WTC11 (cell line): ENCODE data around the gene DAB1. TPM values are rescaled to one million over a fixed set of nuclear protein-coding genes. Genes with fewer than 3 reads are reported as not detected.

ENCODE experiments used
- ATAC-seq: fragments of 200-7000 bp; cut with Tn5 transposase; 2 replicates; pipeline ENCODE4 v1.10.0; 2021; ENCODE audit warnings: mild to moderate bottlenecking, moderate library complexity
- CTCF ChIA-PET: fragments of 300-600 bp; sonication (Branson Sonifier 250); formaldehyde crosslinking; loops from one replicate; lab custom pipeline; 2021; ENCODE audit warnings: antibody characterized with exemption; lab: Charles Lee
- POLR2A ChIA-PET: fragments of 350-600 bp; sonication (Branson Sonifier 250); formaldehyde crosslinking; loops from one replicate; lab custom pipeline; 2021; ENCODE audit warnings: antibody characterized with exemption; lab: Charles Lee
- DNase-seq: peaks from one replicate; pipeline ENCODE4 v3.0.0; 2021; ENCODE audit warnings: low spot score
- H3K27ac Mint-ChIP-seq: 2 replicates; pipeline ENCODE4 v1.8.0; 2021; ENCODE audit warnings: mixed read lengths
- H3K27me3 Mint-ChIP-seq: 2 replicates; pipeline ENCODE4 v1.8.0; 2021; ENCODE audit warnings: low read depth, mild to moderate bottlenecking, moderate library complexity, mixed read lengths
- H3K36me3 Mint-ChIP-seq: 2 replicates; pipeline ENCODE4 v1.8.0; 2021; ENCODE audit warnings: mixed read lengths
- H3K4me1 Mint-ChIP-seq: 2 replicates; pipeline ENCODE4 v1.8.0; 2022; ENCODE audit warnings: mixed read lengths
- H3K4me3 Mint-ChIP-seq: 2 replicates; pipeline ENCODE4 v1.8.0; 2021; ENCODE audit warnings: mild to moderate bottlenecking, moderate library complexity, mixed read lengths
- H3K9me3 Mint-ChIP-seq: 2 replicates; pipeline ENCODE4 v1.8.0; 2021; ENCODE audit warnings: mixed read lengths
- ATF3 ChIP-seq: sonication (generic); formaldehyde crosslinking; conservative IDR thresholded peaks from 2 replicates; pipeline ENCODE4 v1.8.1; 2022; ENCODE audit warnings: mild to moderate bottlenecking, missing genetic modification reagents
- ATF6 ChIP-seq: sonication (generic); formaldehyde crosslinking; IDR thresholded peaks from 2 replicates; pipeline ENCODE4 v1.8.1; 2023; ENCODE audit warnings: mild to moderate bottlenecking, missing genetic modification reagents
- CDX4 ChIP-seq: fragments of 250-450 bp; sonication (Bioruptor Pico); IDR thresholded peaks from 2 replicates; pipeline ENCODE4 v1.9.0; 2021; ENCODE audit warnings: moderate library complexity, mild to moderate bottlenecking, inconsistent platforms, borderline replicate concordance
- CREB1 ChIP-seq: sonication (generic); formaldehyde crosslinking; IDR thresholded peaks from 2 replicates; pipeline ENCODE4 v1.8.0; 2023; ENCODE audit warnings: mild to moderate bottlenecking, missing genetic modification reagents
- FOXP1 ChIP-seq: sonication (generic); formaldehyde crosslinking; IDR thresholded peaks from 2 replicates; pipeline ENCODE4 v1.8.0; 2022; ENCODE audit warnings: missing genetic modification reagents, mild to moderate bottlenecking, moderate library complexity, borderline replicate concordance
- GRHL2 ChIP-seq: fragments of 250-450 bp; sonication (Bioruptor Pico); IDR thresholded peaks from 2 replicates; pipeline ENCODE4 v1.8.0; 2022; ENCODE audit warnings: mild to moderate bottlenecking, moderate library complexity; ENCODE audit not compliant: insufficient replicate concordance, severe bottlenecking
- IRF2 ChIP-seq: sonication (generic); formaldehyde crosslinking; IDR thresholded peaks from 2 replicates; pipeline ENCODE4 v1.8.0; 2022; ENCODE audit warnings: low read depth, missing genetic modification reagents, borderline replicate concordance
- MYBL2 ChIP-seq: sonication (generic); formaldehyde crosslinking; IDR thresholded peaks from 2 replicates; pipeline ENCODE4 v1.8.1; 2023; ENCODE audit warnings: mild to moderate bottlenecking, moderate library complexity, missing genetic modification reagents
- PRDM15 ChIP-seq: sonication (generic); formaldehyde crosslinking; IDR thresholded peaks from 2 replicates; pipeline ENCODE4 v1.8.0; 2022; ENCODE audit warnings: missing genetic modification reagents
- RORB ChIP-seq: fragments of 250-450 bp; sonication (Bioruptor Pico); IDR thresholded peaks from 2 replicates; pipeline ENCODE4 v1.9.0; 2021; ENCODE audit warnings: mild to moderate bottlenecking
- TP53 ChIP-seq: sonication (generic); formaldehyde crosslinking; IDR thresholded peaks from 2 replicates; pipeline ENCODE4 v1.8.1; 2023; ENCODE audit warnings: mild to moderate bottlenecking, missing genetic modification reagents
- ZNF396 ChIP-seq: fragments of 250-450 bp; sonication (Bioruptor Pico); IDR thresholded peaks from 2 replicates; pipeline ENCODE4 v1.8.0; 2021; ENCODE audit warnings: mild to moderate bottlenecking, moderate library complexity, borderline replicate concordance
- ZNF512 ChIP-seq: sonication (generic); formaldehyde crosslinking; IDR thresholded peaks from 2 replicates; pipeline ENCODE4 v1.8.1; 2022; ENCODE audit warnings: missing genetic modification reagents, borderline replicate concordance
- total RNA-seq: library from RNA; stranded (reverse); gene quantifications from 3 replicates; pipeline ENCODE4 v1.2.3, GENCODE V29; 2021

The DAB1 gene
- total RNA-seq, 1 experiment from 2014 or later: 10.7 TPM

DNA sequence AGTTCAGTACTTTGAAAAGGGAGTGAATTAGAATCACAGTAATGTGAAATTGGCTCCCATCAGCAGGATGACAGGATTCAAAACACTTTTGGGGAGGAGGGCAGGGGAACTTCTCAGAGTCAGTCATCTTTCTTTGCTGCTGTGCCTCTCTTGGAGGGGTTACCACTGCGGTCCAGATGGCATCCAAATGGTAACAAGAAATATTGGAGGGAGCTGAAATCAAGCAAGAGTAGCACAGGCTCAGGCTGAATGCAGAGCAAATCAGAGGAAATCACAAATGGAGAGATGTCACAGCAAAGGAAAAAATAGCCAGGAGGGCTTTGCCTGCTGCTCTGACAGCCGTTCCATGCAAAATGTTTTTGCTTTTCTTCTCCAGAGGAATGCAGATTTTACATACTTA, 383.0 kb downstream of the DAB1 start:
- Mint-ChIP-seq H3K4me3 (no peak overlapping the region), H3K9me3 (no peaks in the 10 kb centered on the region)

More for the DNA sequence above, 383.0 kb downstream of the DAB1 start:
- DNase-seq (no peak), ATAC-seq (no peak)
- H3K27ac Mint-ChIP-seq: no peak overlapping the region
- H3K27me3 Mint-ChIP-seq: no peaks in the 10 kb centered on the region
- TF ChIP-seq MYBL2 (CRISPR knock-in tag) (no peak), ATF3 (CRISPR knock-in tag) (no peak), CDX4 (CRISPR knock-in tag) (no peak), RORB (no peak), CREB1 (CRISPR knock-in tag) (no peak), ZNF396 (CRISPR knock-in tag) (no peak), IRF2 (CRISPR knock-in tag) (no peak), FOXP1 (CRISPR knock-in tag) (no peak), PRDM15 (CRISPR knock-in tag) (no peak), ZNF512 (CRISPR knock-in tag) (no peak), TP53 (CRISPR knock-in tag) (no peak), ATF6 (CRISPR knock-in tag) (no peak), GRHL2 (no peak)
- CTCF ChIA-PET: no interaction called here
- H3K36me3 Mint-ChIP-seq: no peaks in the 10 kb centered on the region
- peaks cover 4% of the 10 kb centered on the region for H3K4me1 Mint-ChIP-seq
- POLR2A ChIA-PET: no interaction called here
